ENCODE results near the gene SHROOM2. TPM values are rescaled to one million over a fixed set of nuclear protein-coding genes. Genes with fewer than 3 reads are reported as not detected.

SHROOM2 gene
- total and polyA plus RNA-seq, 8 donors = 5.6 to 15.0 (median 13.7) TPM

GRCh38 chrX:9957743-9958142 lies 171.5 kb downstream of the SHROOM2 start:
- Histone ChIP-seq H3K4me3 (no peak overlapping the region), H3K27me3 (no peaks in the 10 kb centered on the region), H3K27ac (no peak overlapping the region), H3K36me3 (no peaks in the 10 kb centered on the region), H3K9me3 (no peaks in the 10 kb centered on the region), H3K4me1 (no peaks in the 10 kb centered on the region)
- ATAC-seq (no peak), DNase-seq (no peak)
- TF ChIP-seq CTCF (IDR thresholded peaks at IDR 0.05) = no peak
- intact Hi-C loops (cut with DNase I) = no loop called here

GRCh38 chrX:9958183-9958582 lies 172.0 kb downstream of the SHROOM2 start:
- Histone ChIP-seq H3K27ac (no peak overlapping the region), H3K4me3 (no peak overlapping the region), H3K27me3 (no peaks in the 10 kb centered on the region), H3K4me1 (no peaks in the 10 kb centered on the region), H3K36me3 (no peaks in the 10 kb centered on the region), H3K9me3 (no peaks in the 10 kb centered on the region)
- intact Hi-C loops (cut with DNase I) = no loop called here
- TF ChIP-seq CTCF (IDR thresholded peaks at IDR 0.05) = no peak
- ATAC-seq (no peak), DNase-seq (no peak)

- no peaks in the 10 kb centered on the region for H3K36me3 ChIP-seq
- no peak overlapping the region for H3K27ac ChIP-seq
- no peaks in the 10 kb centered on the region for H3K4me1 ChIP-seq
- no peak overlapping the region for H3K4me3 ChIP-seq
- DNase-seq (no peak), ATAC-seq (no peak)
- H3K9me3 ChIP-seq = no peaks in the 10 kb centered on the region
- H3K27me3 ChIP-seq = no peaks in the 10 kb centered on the region
- TF ChIP-seq CTCF (IDR thresholded peaks at IDR 0.05) = no peak
- intact Hi-C loops (cut with DNase I) = no loop called here
Measured at GRCh38 chrX:9961750-9962149, 175.5 kb downstream of the SHROOM2 start.

- no peaks in the 10 kb centered on the region for H3K36me3 ChIP-seq
- TF ChIP-seq CTCF (IDR thresholded peaks at IDR 0.05) = no peak
- H3K4me1 ChIP-seq = no peaks in the 10 kb centered on the region
- ATAC-seq = no peak
- no peak for DNase-seq
- intact Hi-C loops (cut with DNase I) = no loop called here
- no peak within 1 kb of the TSS for H3K27ac ChIP-seq
- H3K9me3 ChIP-seq = no peaks in the 10 kb centered on the region
- no peak within 1 kb of the TSS for H3K4me3 ChIP-seq
- no peaks in the 10 kb centered on the region for H3K27me3 ChIP-seq
Measured at GRCh38 chrX:9966775-9967408, 180.7 kb downstream of the SHROOM2 start, which contains the start of gene CLDN34. Gene CLDN34 (plus strand): TSS chrX:9967358. CDS start chrX:9967358, 0 bp downstream.

- no peak overlapping the region for H3K27ac ChIP-seq
- ATAC-seq = no peak
- H3K4me3 ChIP-seq = no peak overlapping the region
Measured at GRCh38 chrX:9977635-9978034, 191.4 kb downstream of the SHROOM2 start.

More at GRCh38 chrX:9977635-9978034, 191.4 kb downstream of the SHROOM2 start:
- TF ChIP-seq CTCF (IDR thresholded peaks at IDR 0.05) = no peak
- intact Hi-C loops (cut with DNase I) = no loop called here
- H3K36me3 ChIP-seq = no peaks in the 10 kb centered on the region
- H3K9me3 ChIP-seq = no peaks in the 10 kb centered on the region
- DNase-seq = no peak
- no peaks in the 10 kb centered on the region for H3K4me1 ChIP-seq
- H3K27me3 ChIP-seq = no peaks in the 10 kb centered on the region
